ENCODE measurements around the gene SH3BP1. TPM values are rescaled to one million over a fixed set of nuclear protein-coding genes. Genes with fewer than 3 reads are reported as not detected.

SH3BP1 gene
- total and polyA plus RNA-seq, 9 of the 15 experiments (the other 6 are each of a cell fraction or from before 2014, with no cell fraction given) = 0.10 to 36.2 (median 10.4) TPM

GRCh38 chr22:37674951-37675929 lies 35.8 kb downstream of the SH3BP1 start, which contains the start of gene LGALS1 (continued):
- TF ChIP-seq HOMEZ (CRISPR knock-in tag; IDR thresholded peaks at IDR 0.05) (no peak), ZBTB8A (IDR thresholded peaks at IDR 0.05; ENCODE audit: partially characterized antibody) (no peak), ZNF263 (CRISPR knock-in tag; IDR thresholded peaks at IDR 0.05; ENCODE audit: borderline replicate concordance) (peak; percentile 96), ZKSCAN8 (CRISPR knock-in tag; IDR thresholded peaks at IDR 0.05) (no peak), DACH1 (IDR thresholded peaks at IDR 0.05; ENCODE audit: partially characterized antibody) (peak; percentile 63), E2F3 (CRISPR knock-in tag; IDR thresholded peaks at IDR 0.05) (no peak), ETV5 (CRISPR knock-in tag; IDR thresholded peaks at IDR 0.05; ENCODE audit: low read depth) (peak; percentile 96), ZNF609 (CRISPR knock-in tag; IDR thresholded peaks at IDR 0.05; ENCODE audit: borderline replicate concordance) (no peak), ZNF507 (tag; conservative IDR thresholded peaks at IDR 0.05) (no peak), GTF2E2 (tag; IDR thresholded peaks at IDR 0.05) (no peak), ZNF3 (CRISPR knock-in tag; IDR thresholded peaks at IDR 0.05) (no peak), ZNF740 (CRISPR knock-in tag; IDR thresholded peaks at IDR 0.05) (peak; percentile 83), ZNF740 (tag; IDR thresholded peaks at IDR 0.05) (peak in 1 of 2 experiments; percentile 80; a peak in 2 of 4 replicates), FUS (optimal IDR thresholded peaks at IDR 0.05; ENCODE audit: low read depth, low read length) (no peak), RFX1 (IDR thresholded peaks at IDR 0.05) (no peak), NFRKB (IDR thresholded peaks at IDR 0.05; ENCODE audit: low read depth) (no peak), ZNF311 (CRISPR knock-in tag; IDR thresholded peaks at IDR 0.05) (no peak), HMGXB4 (CRISPR knock-in tag; IDR thresholded peaks at IDR 0.05) (no peak), HDAC8 (tag; IDR thresholded peaks at IDR 0.05) (no peak)
